NB4 (cell line): ENCODE data around the gene NPAS1.

Experiments used
- DNase-seq: peaks from one replicate; pipeline ENCODE4 v3.0.0; 2010; ENCODE audit warnings: low read depth
- H3K4me3 ChIP-seq: one replicate; pipeline ENCODE4 v1.5.1; 2011; ENCODE audit warnings: mild to moderate bottlenecking, low read depth, low read length, moderate library complexity
- CTCF ChIP-seq: IDR thresholded peaks from one replicate; pipeline ENCODE4 v1.5.1; 2012; ENCODE audit warnings: low read depth, low read length
- MAX ChIP-seq: IDR thresholded peaks from 2 replicates; pipeline ENCODE4 v1.6.1; 2011; ENCODE audit warnings: low read depth, low read length
- MYC ChIP-seq: IDR thresholded peaks from 2 replicates; pipeline ENCODE4 v1.6.1; 2011; ENCODE audit warnings: low read depth, low read length
- POLR2A ChIP-seq: IDR thresholded peaks from 2 replicates; pipeline ENCODE4 v1.6.1; 2011; ENCODE audit warnings: mild to moderate bottlenecking; ENCODE audit not compliant: insufficient read length; ENCODE audit errors: extremely low read depth

Gene NPAS1

GRCh38 chr19:47093841-47094240, 74.2 kb downstream of the NPAS1 start:
- no peak for DNase-seq
- TF ChIP-seq MAX (peak; percentile 27; the same call in 1 of the 2 replicates), POLR2A (no peak)
- H3K4me3 ChIP-seq, result no peak overlapping the region

GRCh38 chr19:47094557-47095475, 75.2 kb downstream of the NPAS1 start:
- peak; percentile 78 for DNase-seq
- H3K4me3 ChIP-seq, result no peak overlapping the region

More at GRCh38 chr19:47094557-47095475, 75.2 kb downstream of the NPAS1 start:
- TF ChIP-seq CTCF (no peak), POLR2A (peak; percentile 35), MAX (peak; percentile 34; the same call in 1 of the 2 replicates), MYC (0 out of 2 replicates have a peak, but pooled peaks have one; percentile 40)
